Fibroblast of skin of back (primary cell): ENCODE measurements around the gene CLIC3.

ENCODE experiments used
- DNase-seq: peaks from one replicate; pipeline ENCODE4 v3.0.0-alpha.2; 2013

Gene CLIC3

GRCh38 chr9:137000177-137000930, 4.0 kb upstream of the CLIC3 start:
- DNase-seq, result peak; percentile 62

- no peak for DNase-seq
These were observed 1.5 kb upstream of the CLIC3 start for GRCh38 chr9:136997830-136998234.

- no peak for DNase-seq
These were observed 1.0 kb upstream of the CLIC3 start for GRCh38 chr9:136997371-136997770.

- DNase-seq, result peak; percentile 57
These were observed 526 bp downstream of the CLIC3 start for GRCh38 chr9:136995772-136996311.

- no peak for DNase-seq
These were observed 1.0 kb downstream of the CLIC3 start for GRCh38 chr9:136995362-136995761.

- no peak for DNase-seq
These were observed 1.5 kb downstream of the CLIC3 start for GRCh38 chr9:136994888-136995230.

GRCh38 chr9:136994180-136994887, 2.0 kb downstream of the CLIC3 start:
- no peak for DNase-seq

- DNase-seq, result no peak
These were observed 3.5 kb downstream of the CLIC3 start for GRCh38 chr9:136992819-136993369.

GRCh38 chr9:136991993-136992818, 4.2 kb downstream of the CLIC3 start, which contains the start of gene PAXX:
Gene PAXX (plus strand): TSS chr9:136992422. CDS start chr9:136992444, 22 bp downstream.
- peak; percentile 87 for DNase-seq

- DNase-seq, result no peak
These were observed 6.0 kb downstream of the CLIC3 start for GRCh38 chr9:136990242-136990911.

- no peak for DNase-seq
These were observed 7.5 kb downstream of the CLIC3 start for GRCh38 chr9:136988872-136989271.

- no peak for DNase-seq
These were observed 10.5 kb downstream of the CLIC3 start for GRCh38 chr9:136985853-136986252.

GRCh38 chr9:136985027-136985602, 11.3 kb downstream of the CLIC3 start:
- DNase-seq, result no peak

- DNase-seq, result no peak
These were observed 11.8 kb downstream of the CLIC3 start for GRCh38 chr9:136984464-136985026.

- no peak for DNase-seq
These were observed 12.6 kb downstream of the CLIC3 start for GRCh38 chr9:136983656-136984314.

- no peak for DNase-seq
These were observed 13.2 kb downstream of the CLIC3 start for GRCh38 chr9:136983167-136983566.

- no peak for DNase-seq
These were observed 13.9 kb downstream of the CLIC3 start, which contains the start of gene LCNL1 for GRCh38 chr9:136982232-136983051. Gene LCNL1 (plus strand): TSS chr9:136982993. CDS start chr9:136983587, 594 bp downstream.

GRCh38 chr9:136981588-136982231, 14.7 kb downstream of the CLIC3 start:
- DNase-seq, result no peak
